Upper lobe of right lung (tissue), 1 donor: ENCODE results near the gene DOK3. TPM values are rescaled to one million over a fixed set of nuclear protein-coding genes. Genes with fewer than 3 reads are reported as not detected.
A peak's percentile ranks its signal among the peaks of the same experiment; 100 is the strongest.

Experiments
- ATAC-seq: fragments of 200-7000 bp; cut with Tn5 transposase; one replicate; pipeline ENCODE4 v1.9.1; 2020; ENCODE audit warnings: mild to moderate bottlenecking, moderate library complexity
- DNase-seq: peaks from one replicate; pipeline ENCODE4 v3.0.0-alpha.2; 2020
- H3K27ac ChIP-seq: fragments of 200-600 bp; one replicate; pipeline ENCODE4 v1.8.0; 2022
- H3K27me3 ChIP-seq: fragments of 200-600 bp; one replicate; pipeline ENCODE4 v1.8.0; 2022; ENCODE audit warnings: mild to moderate bottlenecking
- H3K36me3 ChIP-seq: fragments of 200-600 bp; one replicate; pipeline ENCODE4 v1.8.0; 2022
- H3K4me1 ChIP-seq: fragments of 200-600 bp; one replicate; pipeline ENCODE4 v1.8.0; 2022
- H3K4me3 ChIP-seq: fragments of 200-600 bp; one replicate; pipeline ENCODE4 v1.8.0; 2022; ENCODE audit warnings: mild to moderate bottlenecking
- H3K9me3 ChIP-seq: fragments of 200-600 bp; one replicate; pipeline ENCODE4 v1.8.0; 2022
- CTCF ChIP-seq: fragments of 200-600 bp; IDR thresholded peaks from one replicate; pipeline ENCODE4 v1.8.0; 2022; ENCODE audit warnings: antibody characterized with exemption
- intact Hi-C: fragments of 100-400 bp; cut with DNase I; formaldehyde crosslinking; loops from one replicate; pipeline ENCODE4 v1.11.0; 2022
- total RNA-seq: library from RNA; stranded (reverse); fragmentation: NEBNext Ultra II Directional; extraction: Animal tissue kit (Norgen Biotek cat#: 25700); gene quantifications from one replicate; pipeline ENCODE4 v1.2.1, GENCODE V29; 2021
- donor health status: DM: no; HTN: yes; CAD: no; lungs with severe emphysema.

Gene DOK3
- total RNA-seq, 1 donor from 2014 or later: 45.6 TPM

- Histone ChIP-seq H3K4me1 (peaks cover 8% of the 10 kb centered on the region), H3K36me3 (peaks cover 60% of the 10 kb centered on the region), H3K9me3 (no peaks in the 10 kb centered on the region), H3K27me3 (no peaks in the 10 kb centered on the region), H3K4me3 (no peak overlapping the region), H3K27ac (no peak overlapping the region)
- ATAC-seq (no peak), DNase-seq (no peak)
- intact Hi-C loops: no loop called here
- TF ChIP-seq CTCF: no peak
Observed at GRCh38 chr5:177514541-177514940, 4.9 kb upstream of the DOK3 start.

- intact Hi-C loops: no loop called here
- DNase-seq (no peak), ATAC-seq (no peak)
- Histone ChIP-seq H3K9me3 (no peaks in the 10 kb centered on the region), H3K4me3 (no peak overlapping the region), H3K36me3 (peaks cover 55% of the 10 kb centered on the region), H3K4me1 (peaks cover 8% of the 10 kb centered on the region), H3K27me3 (no peaks in the 10 kb centered on the region), H3K27ac (no peak overlapping the region)
- no peak for TF ChIP-seq CTCF
Observed at GRCh38 chr5:177513500-177513899, 3.9 kb upstream of the DOK3 start.

- Histone ChIP-seq H3K27me3 (no peaks in the 10 kb centered on the region), H3K4me3 (no peak overlapping the region), H3K9me3 (no peaks in the 10 kb centered on the region), H3K27ac (no peak overlapping the region), H3K4me1 (peaks cover 8% of the 10 kb centered on the region), H3K36me3 (peaks cover 55% of the 10 kb centered on the region)
- ATAC-seq (no peak), DNase-seq (no peak)
- intact Hi-C loops: no loop called here
- TF ChIP-seq CTCF: no peak
Observed at GRCh38 chr5:177512736-177513380, 3.2 kb upstream of the DOK3 start.

DNA sequence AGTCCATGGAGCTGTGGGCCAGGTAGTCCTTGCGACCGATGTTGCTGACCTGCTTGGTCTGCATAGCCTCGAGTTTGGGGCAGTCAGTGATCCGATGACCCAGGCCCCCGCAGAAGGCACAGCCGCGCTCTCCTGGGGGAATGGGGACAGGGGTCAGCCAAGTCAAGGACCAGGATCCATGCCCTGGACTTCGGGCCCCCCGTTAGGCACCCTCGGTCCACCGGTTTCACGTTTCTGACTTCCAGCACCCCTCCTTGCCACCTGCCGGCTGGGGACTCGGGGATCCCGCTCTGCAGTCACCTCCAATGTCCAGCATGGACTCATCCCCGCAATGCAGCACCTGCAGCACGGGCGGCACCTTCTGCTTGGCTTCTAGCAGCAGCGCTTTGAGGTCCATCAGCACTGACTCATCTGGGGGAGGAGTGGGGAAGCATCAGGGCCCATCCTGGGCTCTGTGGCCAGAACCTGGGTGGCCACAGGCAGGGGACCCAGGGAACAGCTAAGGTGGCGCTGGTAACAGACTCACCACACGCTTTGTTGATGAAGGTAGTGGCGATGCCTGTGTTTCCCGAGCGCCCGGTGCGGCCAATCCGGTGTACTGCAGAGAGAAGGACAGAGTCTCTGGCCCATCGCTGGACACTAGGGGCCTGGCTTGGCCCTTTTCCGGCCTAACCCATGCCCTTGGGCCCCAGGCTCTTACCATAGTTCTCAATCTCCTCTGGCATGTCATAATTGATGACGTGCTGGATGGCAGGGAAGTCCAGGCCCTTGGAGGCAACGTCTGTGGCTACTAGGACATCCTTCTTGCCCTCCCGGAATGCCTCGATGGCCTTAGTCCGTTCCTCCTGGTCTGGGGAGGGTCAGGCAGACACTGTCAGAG lies 2.4 kb upstream of the DOK3 start:
- peaks cover 55% of the 10 kb centered on the region for H3K36me3 ChIP-seq

DNA sequence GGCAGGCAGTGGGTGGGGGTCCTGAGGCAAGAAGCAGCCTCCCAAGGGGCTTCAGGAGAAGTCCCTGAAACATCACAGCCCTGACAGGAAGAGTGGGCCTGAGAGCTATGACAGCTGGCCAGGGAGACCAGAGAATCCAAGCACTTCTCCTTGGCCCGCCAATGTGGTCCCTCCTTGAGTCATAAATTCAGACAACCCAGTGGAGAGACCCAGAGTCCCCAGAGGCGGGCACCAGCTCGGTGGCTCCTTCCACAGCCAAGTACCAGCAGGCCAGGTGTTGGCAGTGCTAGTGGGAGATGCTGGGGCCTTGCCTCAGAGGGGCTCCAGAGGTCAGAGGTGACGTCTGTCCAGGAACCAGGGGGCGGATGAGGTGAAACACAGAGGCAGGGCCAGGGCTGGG lies 1.6 kb upstream of the DOK3 start:
- Histone ChIP-seq H3K4me3 (no peak overlapping the region), H3K27ac (peak overlapping the region; percentile 65), H3K4me1 (peaks cover 8% of the 10 kb centered on the region), H3K36me3 (peaks cover 55% of the 10 kb centered on the region), H3K9me3 (no peaks in the 10 kb centered on the region), H3K27me3 (no peaks in the 10 kb centered on the region)
- intact Hi-C loops: no loop called here
- TF ChIP-seq CTCF: no peak
- ATAC-seq (no peak), DNase-seq (no peak)

More for the DNA sequence above, 2.4 kb upstream of the DOK3 start:
- Histone ChIP-seq H3K9me3 (no peaks in the 10 kb centered on the region), H3K27me3 (no peaks in the 10 kb centered on the region), H3K27ac (no peak overlapping the region), H3K4me1 (peaks cover 8% of the 10 kb centered on the region), H3K4me3 (no peak overlapping the region)
- intact Hi-C loops: no loop called here
- no peak for DNase-seq
- no peak for TF ChIP-seq CTCF
- ATAC-seq: no peak
